ENCODE measurements around the gene BBS9. TPM values are rescaled to one million over a fixed set of nuclear protein-coding genes. Genes with fewer than 3 reads are reported as not detected.

BBS9 gene
- total and polyA plus RNA-seq, 2 of the 4 experiments (the other 2 are of a cell fraction) = 7.9 to 9.5 TPM

DNA sequence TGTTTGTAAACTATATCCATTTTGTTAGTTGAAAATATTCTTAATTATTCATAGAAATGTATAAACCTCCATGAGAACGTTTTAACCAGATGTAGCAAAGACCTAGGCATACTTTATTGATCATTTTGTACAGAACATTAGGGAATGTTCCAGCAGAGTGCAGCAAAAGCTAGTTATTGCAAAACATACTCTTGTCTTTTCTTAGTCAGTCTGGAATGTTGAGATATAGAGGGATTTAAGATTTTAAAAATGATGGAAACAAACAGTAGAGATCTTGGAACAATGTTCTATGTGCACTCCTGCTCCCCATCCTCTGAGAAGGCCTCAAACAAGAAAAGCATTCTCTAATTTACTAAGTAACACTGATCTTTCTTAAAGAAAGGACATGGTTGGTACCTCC, 292.1 kb downstream of the BBS9 start:
- Histone ChIP-seq H3K4me1 (ENCODE audit: control insufficient read depth, insufficient read depth, low read length) (peaks cover 7% of the 10 kb centered on the region; the same call in 1 of the 2 replicates), H3K23ac (ENCODE audit: low read depth, low read length) (no peak overlapping the region), H3K14ac (replicated peaks; ENCODE audit: low read depth, low read length) (no peak overlapping the region), H4K20me1 (ENCODE audit: insufficient read depth, low read length) (no peaks in the 10 kb centered on the region), H3K4me2 (ENCODE audit: low read depth, low read length) (no peak overlapping the region), H2BK5ac (ENCODE audit: low read depth, low read length, poor library complexity, severe bottlenecking) (no peak overlapping the region), H4K5ac (ENCODE audit: low read depth, low read length) (no peak overlapping the region), H3K27ac (ENCODE audit: insufficient read depth, low read length) (no peak overlapping the region), H3K18ac (ENCODE audit: low read depth, low read length) (no peak overlapping the region), H3K56ac (ENCODE audit: extremely low read depth, insufficient read depth, low read length) (no peak overlapping the region), H4K91ac (ENCODE audit: insufficient read depth, low read depth, low read length) (no peak overlapping the region), H2BK120ac (ENCODE audit: low read depth, low read length) (no peak overlapping the region), H2BK20ac (ENCODE audit: low read depth, low read length) (no peak overlapping the region), H3K4me3 (ENCODE audit: insufficient read depth, low read depth, low read length) (no peak overlapping the region), H3K9ac (ENCODE audit: low read depth, low read length) (no peak overlapping the region), H3K79me1 (ENCODE audit: low read depth in 1 of 2, low read length in 2 of 2) (no peaks in the 10 kb centered on the region), H4K8ac (ENCODE audit: low read depth in 2 of 2, low read length in 2 of 2) (no peak overlapping the region), H3K9me3 (ENCODE audit: control insufficient read depth, insufficient read depth, low read length) (no peaks in the 10 kb centered on the region), H3K4ac (ENCODE audit: low read depth, low read length) (no peak overlapping the region), H2AK5ac (ENCODE audit: low read depth, low read length) (no peak overlapping the region), H3K36me3 (ENCODE audit: control insufficient read depth, insufficient read depth, low read length) (no peaks in the 10 kb centered on the region), H2BK15ac (ENCODE audit: low read depth, low read length) (no peak overlapping the region), H3K27me3 (ENCODE audit: control insufficient read depth, insufficient read depth, low read length) (peaks cover 10% of the 10 kb centered on the region), H3K9me1 (ENCODE audit: insufficient read depth, low read length) (no peaks in the 10 kb centered on the region), H2AFZ (replicated peaks; ENCODE audit: low read length, poor library complexity) (no peak overlapping the region), H2AK9ac (replicated peaks; ENCODE audit: low read depth, low read length, poor library complexity) (no peak overlapping the region)
- intact Hi-C loops (cut with micrococcal nuclease) (loop anchor here (2.0 to 5.0 kb wide), 4 partner anchors 179 to 746 kb away; partner anchors contain the start of gene BMPER), in situ Hi-C loops (cut with MboI; ENCODE audit: low sequenced_read_pairs) (loop anchor here (10.0 kb wide), 1 partner anchor 513 kb away; no protein-coding TSS in a partner anchor), dilution Hi-C loops (cut with HindIII; ENCODE audit: low sequenced_read_pairs, unreplicated experiment) (no loop called here)
- POLR2A ChIA-PET (ENCODE audit: unreplicated experiment) = no interaction called here
- no TSS peak for BruUV-seq (replicated peaks)
- ATAC-seq (ENCODE audit: low read depth) (peak; percentile 67), DNase-seq (peak; percentile 39)
- TF ChIP-seq CTCF (conservative IDR thresholded peaks at IDR 0.05; ENCODE audit: low read depth, low read length) (peak; percentile 48), SMC3 (IDR thresholded peaks at IDR 0.05; ENCODE audit: low read depth, low read length) (peak; percentile 29), RAD21 (IDR thresholded peaks at IDR 0.05; ENCODE audit: low read length) (peak; percentile 53), CHD1 (IDR thresholded peaks at IDR 0.05; ENCODE audit: low read depth, low read length) (no peak), CEBPB (IDR thresholded peaks at IDR 0.05; ENCODE audit: low read depth, low read length) (peak; percentile 33; the same call in 1 of the 2 replicates)
- TF ChIP-seq, protein P1, sequence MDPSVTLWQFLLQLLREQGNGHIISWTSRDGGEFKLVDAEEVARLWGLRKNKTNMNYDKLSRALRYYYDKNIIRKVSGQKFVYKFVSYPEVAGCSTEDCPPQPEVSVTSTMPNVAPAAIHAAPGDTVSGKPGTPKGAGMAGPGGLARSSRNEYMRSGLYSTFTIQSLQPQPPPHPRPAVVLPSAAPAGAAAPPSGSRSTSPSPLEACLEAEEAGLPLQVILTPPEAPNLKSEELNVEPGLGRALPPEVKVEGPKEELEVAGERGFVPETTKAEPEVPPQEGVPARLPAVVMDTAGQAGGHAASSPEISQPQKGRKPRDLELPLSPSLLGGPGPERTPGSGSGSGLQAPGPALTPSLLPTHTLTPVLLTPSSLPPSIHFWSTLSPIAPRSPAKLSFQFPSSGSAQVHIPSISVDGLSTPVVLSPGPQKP (IDR thresholded peaks at IDR 0.05; ENCODE audit: borderline replicate concordance, low read depth, low read length) = no peak
- CTCF ChIA-PET = no interaction called here
- WGBS, 2 experiments (ENCODE audit: extremely low coverage in 2 of 2, insufficient read length in 1 of 2) = no CpG with 5 or more reads among the region's 1 CpG
